ENCODE data around the gene DLGAP1.

DNA sequence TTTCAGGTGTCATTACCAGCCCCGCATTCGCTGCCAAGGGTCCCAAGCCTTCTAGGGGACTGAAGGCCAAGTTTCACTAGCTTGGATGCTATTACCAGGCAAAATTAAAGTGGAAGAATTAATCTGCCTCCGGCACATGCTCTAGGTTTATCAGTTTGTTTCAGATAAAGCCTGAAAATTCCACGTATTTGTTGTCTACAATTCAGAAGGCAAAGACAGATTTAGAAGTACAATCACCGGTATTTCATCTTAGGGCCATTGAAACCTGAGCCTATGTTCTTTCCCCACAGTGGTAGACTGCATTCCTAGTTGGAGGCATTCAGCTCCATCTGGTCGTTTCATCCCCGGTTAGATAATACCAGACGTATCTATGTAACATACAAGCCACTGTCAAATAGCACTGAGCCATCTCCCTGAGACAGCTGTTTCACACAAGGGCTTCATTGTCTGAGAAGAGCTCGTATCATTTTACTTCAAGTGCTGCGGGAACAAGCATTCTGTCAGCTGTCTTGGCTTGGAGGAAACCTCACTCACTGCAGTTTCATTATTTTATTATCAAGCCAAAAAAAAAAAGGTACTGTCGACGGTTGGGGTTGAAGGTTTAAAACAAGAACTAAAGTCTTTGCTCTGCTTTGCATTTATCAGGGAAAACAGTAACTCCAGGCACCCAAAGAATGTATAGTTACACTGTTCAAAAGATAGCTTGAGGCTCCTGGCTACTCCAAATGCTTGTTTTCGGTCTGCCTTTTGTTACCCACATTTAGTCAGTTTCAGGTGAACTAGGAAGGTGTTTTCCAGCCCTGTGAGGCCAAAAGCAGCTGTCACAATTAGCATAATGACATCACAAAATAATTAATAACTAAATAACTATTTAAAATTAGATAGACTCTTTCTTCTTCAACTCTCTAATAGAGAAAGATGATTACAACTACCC is 928.4 kb downstream of the DLGAP1 start:
- no peak for TF ChIP-seq CTCF (IDR thresholded peaks at IDR 0.05; ENCODE audit: low read length)
- TF ChIP-seq EZH2 (IDR thresholded peaks at IDR 0.05; ENCODE audit: borderline replicate concordance, low read length) = no peak

Measured in OCI-LY1 (cell line).